SIG-M5 treated with dmso at 0.1 percent for 504 hours (cell line): ENCODE measurements around the gene ASAP2.
"Not testable (repeated sequence)": the region's sequence is repeated elsewhere in the genome, so short reads cannot be mapped to it uniquely, and the experiment has no call there.

ENCODE experiments used
- DNase-seq: peaks from one replicate; lab custom pipeline; 2025; ENCODE audit not compliant: unreplicated experiment; lab: John Stamatoyannopoulos, UW

The ASAP2 gene

GRCh38 chr2:9250091-9250490 lies 43.5 kb downstream of the ASAP2 start:
- DNase-seq, result no peak

DNA sequence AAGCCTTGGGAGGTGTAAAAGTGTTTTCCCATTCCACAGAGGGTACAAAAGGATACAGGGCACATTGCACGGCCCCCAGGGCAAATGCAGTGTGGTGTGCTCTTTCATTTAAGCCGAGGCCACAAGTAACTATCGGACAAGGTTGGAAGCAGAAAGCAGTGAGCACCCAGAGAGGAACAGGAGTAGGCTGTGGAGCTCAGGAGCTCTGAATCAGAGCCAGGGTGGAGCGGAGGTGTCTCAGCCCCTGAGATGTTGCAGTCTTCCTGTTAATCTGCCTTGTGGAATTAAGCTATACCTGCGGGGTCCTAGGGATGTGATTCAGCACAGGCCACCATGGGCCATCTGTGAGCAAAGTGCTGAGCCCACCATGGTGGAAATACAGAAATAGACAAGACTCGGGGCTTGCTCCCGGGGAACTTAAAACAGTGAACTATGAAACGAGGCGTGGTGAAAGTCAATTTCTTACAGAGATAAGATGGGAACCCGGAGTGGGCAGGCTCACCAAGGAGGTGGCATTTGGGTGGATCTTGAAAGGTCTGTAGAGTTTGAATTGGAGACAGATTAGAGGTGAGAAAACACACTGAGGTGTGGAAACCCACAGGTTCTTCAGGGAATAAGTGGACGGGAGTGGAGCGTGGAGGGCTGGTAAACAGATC lies 44.0 kb downstream of the ASAP2 start:
- DNase-seq, result no peak

- DNase-seq, result no peak
Measured at GRCh38 chr2:9251154-9252001, 44.8 kb downstream of the ASAP2 start.

DNA sequence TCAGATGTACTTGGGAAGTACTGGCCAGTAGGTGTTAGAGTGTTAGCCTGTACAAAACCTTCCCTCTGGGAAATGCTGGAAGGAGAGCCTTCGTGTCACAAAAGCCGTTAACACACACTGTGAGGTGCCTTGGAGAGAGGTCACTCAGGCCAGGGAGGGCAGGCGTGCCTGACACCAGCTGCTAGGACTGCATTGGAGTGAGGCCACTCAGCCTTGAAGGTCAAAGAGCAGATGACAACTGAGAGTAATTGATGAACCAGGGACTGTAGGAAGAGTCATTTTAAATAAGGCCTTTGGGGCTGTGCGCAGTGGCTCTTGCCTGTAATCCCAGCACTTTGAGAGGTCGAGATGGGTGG lies 45.4 kb downstream of the ASAP2 start:
- no peak for DNase-seq

GRCh38 chr2:9255416-9255815 lies 48.8 kb downstream of the ASAP2 start:
- no peak for DNase-seq

DNA sequence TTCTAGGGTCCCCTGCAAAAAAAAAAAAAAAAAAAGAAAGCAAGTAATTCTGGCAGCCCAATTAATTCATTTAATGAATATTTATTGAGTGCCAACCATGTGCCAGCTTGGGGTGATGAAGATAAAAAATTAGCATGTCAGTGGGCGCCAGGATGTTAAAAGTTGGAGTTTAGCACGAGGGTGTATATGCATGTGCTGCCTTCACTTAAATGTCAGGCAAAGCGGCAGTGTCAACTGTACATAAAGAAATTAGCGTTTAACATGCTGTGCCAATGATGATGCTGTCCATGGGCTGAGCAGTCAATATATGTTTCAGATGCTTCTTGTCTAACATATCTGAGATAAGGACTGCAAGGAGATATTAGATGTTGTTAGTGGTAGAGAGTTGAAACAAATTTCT lies 49.5 kb downstream of the ASAP2 start:
- DNase-seq, result no peak

DNA sequence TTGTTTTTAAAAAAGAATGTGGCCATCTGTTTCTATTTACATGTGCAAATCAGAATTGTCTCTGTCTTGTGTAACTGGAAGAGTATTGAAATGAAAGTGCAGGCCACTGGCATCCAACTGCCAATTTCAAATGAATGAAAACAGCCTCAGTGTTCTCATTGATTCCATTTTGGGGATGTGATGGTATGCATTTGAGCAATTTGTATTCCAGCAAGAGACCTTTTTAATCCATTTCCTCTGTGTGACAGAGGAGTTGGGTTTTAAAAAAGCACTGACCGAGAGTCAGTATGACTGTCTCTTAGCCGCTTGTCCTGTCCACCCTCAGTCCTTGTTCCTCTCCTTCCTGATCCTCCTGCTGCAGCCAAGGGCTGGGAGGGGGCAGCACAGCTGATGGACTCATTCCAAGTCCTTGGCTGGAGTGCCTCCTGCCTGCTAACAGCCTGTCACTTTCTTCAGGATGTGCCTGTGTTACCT lies 50.0 kb downstream of the ASAP2 start:
- DNase-seq, result no peak

GRCh38 chr2:9258501-9258900 lies 51.9 kb downstream of the ASAP2 start:
- DNase-seq, result no peak

GRCh38 chr2:9258953-9259399 lies 52.4 kb downstream of the ASAP2 start:
- DNase-seq, result no peak

DNA sequence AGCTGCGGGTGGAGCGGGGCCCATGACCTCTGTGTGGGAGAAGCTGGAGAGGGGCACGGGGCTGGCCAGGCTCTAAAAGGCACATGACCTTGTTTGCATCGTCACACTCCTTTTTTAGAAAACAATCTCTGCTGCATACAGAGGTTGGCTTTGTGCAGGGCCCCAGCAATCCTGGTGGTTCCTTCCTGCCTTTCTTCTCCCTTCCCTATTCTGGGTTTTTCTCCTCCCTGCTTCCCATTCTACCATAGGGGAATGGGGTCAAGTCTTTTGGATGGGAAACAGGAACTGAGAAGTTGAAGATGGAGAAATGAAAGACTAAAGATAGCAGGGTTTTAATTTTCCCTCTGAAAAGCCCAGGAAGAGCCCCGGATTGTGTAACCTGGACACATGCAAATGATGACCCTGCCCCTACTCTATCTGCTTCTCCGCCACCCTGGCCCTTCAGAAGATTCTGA lies 53.9 kb downstream of the ASAP2 start:
- DNase-seq, result peak; percentile 68

- peak; percentile 62 for DNase-seq
Measured at GRCh38 chr2:9261231-9261883, 54.7 kb downstream of the ASAP2 start.

DNA sequence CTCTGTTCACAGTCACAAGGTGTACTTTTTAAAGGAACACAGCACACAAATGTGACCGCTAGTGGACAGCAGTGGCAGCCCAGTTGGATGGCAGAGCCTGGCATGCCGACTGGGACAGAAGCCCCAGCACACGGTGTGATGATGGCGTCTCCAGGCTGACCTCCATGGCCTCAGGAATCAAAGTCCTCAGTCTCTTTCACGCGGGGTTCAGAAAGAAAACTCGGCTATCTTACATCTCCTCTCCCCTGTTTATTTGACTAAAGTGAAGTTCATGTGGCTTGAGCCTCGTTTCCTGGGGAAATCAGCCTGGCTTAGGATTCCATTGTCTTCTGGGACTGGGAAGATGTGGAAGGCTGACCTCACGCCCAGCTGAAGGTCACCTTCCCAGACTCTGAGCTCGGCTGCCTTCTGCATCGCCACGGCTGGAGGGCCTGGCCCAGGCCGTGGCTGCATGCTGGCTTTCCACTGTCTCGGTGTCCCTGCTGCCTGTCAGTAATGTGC lies 56.1 kb downstream of the ASAP2 start:
- DNase-seq, result no peak

DNA sequence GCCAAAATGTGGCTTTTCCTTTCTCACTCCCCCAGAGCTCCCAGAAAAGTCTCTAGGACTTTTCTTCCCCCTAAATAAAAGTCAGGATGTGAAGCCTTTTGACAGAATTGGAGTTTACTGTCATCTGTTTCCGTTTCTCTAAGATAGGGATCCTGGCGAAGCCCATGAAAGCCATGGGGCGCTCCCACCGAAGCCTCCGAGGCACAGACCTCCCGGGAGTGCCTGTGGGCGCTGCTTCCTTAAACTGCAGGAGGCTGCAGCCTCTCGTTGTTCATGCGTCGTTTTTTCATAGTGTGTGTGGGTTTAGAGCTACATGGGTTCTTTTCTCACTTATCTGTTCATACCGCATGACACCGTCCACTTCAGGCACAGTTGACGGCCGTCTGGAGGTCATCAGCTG lies 56.8 kb downstream of the ASAP2 start:
- DNase-seq, result peak; percentile 8

DNA sequence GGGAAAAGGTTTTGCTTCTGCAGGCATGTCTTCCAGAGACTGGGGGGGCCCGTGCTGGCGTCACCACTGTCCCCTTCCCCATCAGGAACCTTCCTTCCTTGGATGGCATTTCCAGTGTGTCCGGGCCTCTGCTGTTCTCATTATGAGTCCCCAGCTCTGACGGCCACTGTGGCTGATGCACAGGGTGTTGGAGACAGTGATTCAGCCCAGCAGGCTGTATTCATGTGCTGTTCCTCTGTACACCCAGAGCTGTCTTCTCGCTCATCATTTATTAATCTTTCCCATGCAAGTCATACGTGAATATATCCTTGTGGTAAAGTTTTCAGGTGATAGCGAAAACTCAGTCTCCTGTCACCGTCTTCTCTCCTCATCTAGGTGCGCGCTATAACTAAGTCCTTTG lies 57.7 kb downstream of the ASAP2 start:
- no peak for DNase-seq

GRCh38 chr2:9266711-9267110 lies 60.1 kb downstream of the ASAP2 start:
- no peak for DNase-seq

DNA sequence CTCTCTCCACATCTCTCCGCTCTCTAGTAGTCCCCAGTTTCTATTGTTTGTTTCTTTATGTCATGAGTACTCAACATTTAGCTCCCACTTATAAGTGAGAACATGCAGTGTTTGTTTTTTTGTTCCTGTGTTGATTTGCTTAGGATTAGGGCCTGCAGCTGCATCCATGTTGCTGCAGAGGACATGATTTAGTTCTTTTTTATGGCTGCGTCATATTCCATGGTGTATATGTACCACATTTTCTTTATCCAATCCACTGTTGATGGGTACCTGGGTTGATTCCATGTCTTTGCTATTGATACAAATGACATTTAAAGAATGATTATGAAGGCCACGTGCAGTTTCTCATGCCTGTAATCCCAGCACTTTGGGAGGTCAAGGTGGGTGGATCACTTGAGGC lies 60.7 kb downstream of the ASAP2 start:
- DNase-seq, result not testable (repeated sequence)

GRCh38 chr2:9268301-9269080 lies 61.9 kb downstream of the ASAP2 start:
- DNase-seq, result no peak

DNA sequence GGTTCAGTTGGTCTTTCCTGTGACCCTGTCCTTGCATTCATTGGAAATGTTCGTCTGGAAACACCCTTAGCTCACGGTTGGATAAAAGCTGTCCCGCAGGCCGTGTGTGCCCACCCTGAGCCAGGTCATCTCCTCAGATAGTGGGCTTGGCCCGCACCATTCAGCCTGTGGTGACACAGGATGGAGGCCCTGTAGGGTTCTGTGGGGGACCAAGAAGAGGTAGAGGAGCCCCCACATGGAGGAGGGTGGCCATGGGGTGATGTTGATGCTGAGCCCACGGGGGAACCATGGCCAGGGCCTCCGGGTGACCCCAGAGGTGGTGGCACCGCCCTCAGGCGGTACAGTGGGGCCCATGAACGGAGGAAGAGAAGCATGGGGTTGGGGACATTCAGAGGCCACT lies 62.7 kb downstream of the ASAP2 start:
- DNase-seq, result no peak

DNA sequence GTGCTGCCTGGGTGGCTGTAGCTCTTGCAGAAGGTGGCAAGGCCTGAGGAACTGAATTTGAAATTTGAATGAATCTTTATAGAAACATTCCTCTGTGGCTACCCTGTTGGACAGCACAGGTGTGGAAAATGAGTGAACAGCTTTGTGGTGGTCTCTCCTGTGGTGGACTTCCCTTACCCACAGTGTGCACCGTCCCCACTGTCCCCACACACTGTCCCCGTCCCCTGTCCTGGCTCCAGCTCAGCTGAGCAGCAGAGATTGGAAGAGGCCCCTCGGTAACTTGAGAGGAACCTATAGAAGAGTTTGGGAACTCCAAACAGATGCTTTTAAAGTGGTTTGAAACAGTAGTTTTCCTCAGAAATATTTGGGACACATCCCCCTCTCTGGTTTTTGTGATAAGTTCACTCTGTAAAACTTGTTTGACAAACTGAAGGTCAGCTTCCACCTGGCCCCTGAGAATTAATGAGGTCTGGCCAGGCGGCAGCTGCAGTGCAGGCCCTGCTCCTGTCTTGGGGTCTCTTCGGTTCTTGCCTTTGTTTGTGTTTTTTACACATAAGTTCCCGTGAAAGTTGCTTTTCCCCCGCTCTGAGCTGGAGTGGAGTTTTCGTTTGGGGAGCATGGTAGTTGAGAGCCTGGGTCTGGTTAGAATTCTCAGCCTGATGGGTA lies 63.2 kb downstream of the ASAP2 start:
- no peak for DNase-seq

DNA sequence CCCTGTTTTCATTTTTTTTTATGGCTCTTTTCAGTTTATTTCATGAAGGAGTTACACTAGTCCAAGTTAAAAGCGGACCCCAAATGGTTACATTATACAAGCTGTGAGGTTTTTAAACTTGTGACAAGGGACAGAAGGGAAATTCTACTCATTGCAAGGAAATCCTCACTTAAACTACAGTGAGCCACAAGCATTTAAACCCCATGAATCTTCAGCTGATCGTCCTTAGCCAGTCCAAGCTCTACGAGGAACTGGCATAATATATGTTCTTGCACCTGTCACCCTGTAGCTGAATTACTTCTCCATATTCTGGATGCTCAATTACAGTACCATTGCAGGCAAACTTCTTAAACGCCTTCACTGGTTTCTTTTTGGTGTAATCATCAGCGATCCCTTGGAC lies 64.5 kb downstream of the ASAP2 start:
- DNase-seq, result no peak
